ENCODE results near the gene WDR74. TPM values are rescaled to one million over a fixed set of nuclear protein-coding genes. Genes with fewer than 3 reads are reported as not detected.

The WDR74 gene
- total and polyA plus RNA-seq, 9 of the 15 experiments (the other 6 are each of a cell fraction or from before 2014, with no cell fraction given), result 32.7 to 210 (median 114) TPM

- peak; percentile 35 for TF ChIP-seq POU5F1 (IDR thresholded peaks at IDR 0.05; ENCODE audit: borderline replicate concordance, low read depth, low read length, partially characterized antibody)
- peak; percentile 56 for TF ChIP-seq RBBP5 (IDR thresholded peaks at IDR 0.05; ENCODE audit: borderline replicate concordance, insufficient read depth, low read length, poor library complexity, severe bottlenecking)
- peak; percentile 95 for TF ChIP-seq OTX1 (CRISPR knock-in tag; IDR thresholded peaks at IDR 0.05)
- peak; percentile 94 for TF ChIP-seq MBD2 (IDR thresholded peaks at IDR 0.05; ENCODE audit: borderline replicate concordance, low read depth)
- TF ChIP-seq NR1H2 (CRISPR knock-in tag; IDR thresholded peaks at IDR 0.05), result no peak
- TF ChIP-seq ELF1 (tag; IDR thresholded peaks at IDR 0.05), result no peak
- TF ChIP-seq HIVEP1 (CRISPR knock-in tag; IDR thresholded peaks at IDR 0.05), result no peak
- TF ChIP-seq, protein P1, sequence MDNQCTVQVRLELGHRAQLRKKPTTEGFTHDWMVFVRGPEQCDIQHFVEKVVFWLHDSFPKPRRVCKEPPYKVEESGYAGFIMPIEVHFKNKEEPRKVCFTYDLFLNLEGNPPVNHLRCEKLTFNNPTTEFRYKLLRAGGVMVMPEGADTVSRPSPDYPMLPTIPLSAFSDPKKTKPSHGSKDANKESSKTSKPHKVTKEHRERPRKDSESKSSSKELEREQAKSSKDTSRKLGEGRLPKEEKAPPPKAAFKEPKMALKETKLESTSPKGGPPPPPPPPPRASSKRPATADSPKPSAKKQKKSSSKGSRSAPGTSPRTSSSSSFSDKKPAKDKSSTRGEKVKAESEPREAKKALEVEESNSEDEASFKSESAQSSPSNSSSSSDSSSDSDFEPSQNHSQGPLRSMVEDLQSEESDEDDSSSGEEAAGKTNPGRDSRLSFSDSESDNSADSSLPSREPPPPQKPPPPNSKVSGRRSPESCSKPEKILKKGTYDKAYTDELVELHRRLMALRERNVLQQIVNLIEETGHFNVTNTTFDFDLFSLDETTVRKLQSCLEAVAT (IDR thresholded peaks at IDR 0.05), result peak; percentile 97 to 99
- no peak for TF ChIP-seq BRCA1 (IDR thresholded peaks at IDR 0.05)
- TF ChIP-seq BRCA1 (CRISPR knock-in tag; IDR thresholded peaks at IDR 0.05), result no peak
- TF ChIP-seq ZNF444 (CRISPR knock-in tag; IDR thresholded peaks at IDR 0.05), result no peak
- peak; percentile 71; the same call in 1 of the 2 replicates for TF ChIP-seq CHAMP1 (IDR thresholded peaks at IDR 0.05)
- TF ChIP-seq ZNF124 (CRISPR knock-in tag; IDR thresholded peaks at IDR 0.05), result no peak
These were observed 16.4 kb upstream of the WDR74 start (continued) for GRCh38 chr11:62855571-62856332.

Measured in K562 (cell line).